Middle frontal gyrus (tissue), 1 donor: ENCODE results near the gene ILK.

Experiments used
- DNase-seq: peaks from one replicate; pipeline ENCODE4 v3.0.0-alpha.2; 2015; ENCODE audit warnings: low spot score; ENCODE audit errors: extremely low spot score

ILK gene

GRCh38 chr11:6655790-6656583 is 52.4 kb downstream of the ILK start, which contains the start of gene DCHS1:
DCHS1 (minus strand) TSS chr11:6655809; CDS start chr11:6641613, 14,196 bp downstream.
- DNase-seq: no peak

GRCh38 chr11:6656584-6656915 is 53.0 kb downstream of the ILK start:
- no peak for DNase-seq

- DNase-seq: no peak
Measured at GRCh38 chr11:6656936-6657335, 53.4 kb downstream of the ILK start.

GRCh38 chr11:6657346-6657745 is 53.8 kb downstream of the ILK start:
- DNase-seq: no peak

DNA sequence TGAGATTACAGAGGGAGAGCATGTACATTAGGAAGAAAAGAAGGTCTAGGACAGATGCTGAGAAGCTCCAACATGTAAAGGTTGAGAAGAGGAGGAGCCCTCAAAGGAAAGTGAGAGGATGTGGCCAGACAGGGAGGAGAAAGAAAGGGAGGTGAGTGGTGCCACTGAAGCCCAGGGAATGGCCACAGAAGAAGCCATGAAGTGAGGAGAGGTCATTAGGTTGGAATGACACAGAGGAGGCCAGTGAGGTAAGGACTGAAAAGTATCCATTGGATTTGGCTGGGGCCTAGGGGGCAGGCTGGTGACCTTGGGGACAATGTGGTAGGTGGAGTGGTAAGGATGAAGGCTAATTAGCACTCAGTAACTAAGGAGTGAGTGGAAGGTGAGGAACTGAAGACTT is 55.1 kb downstream of the ILK start:
- DNase-seq: no peak
